Right atrium auricular region (tissue), 2 donors: ENCODE measurements around the gene TTC28. TPM values are rescaled to one million over a fixed set of nuclear protein-coding genes. Genes with fewer than 3 reads are reported as not detected.

Experiments used
- DNase-seq: peaks from one replicate; pipeline ENCODE4 v3.0.0-alpha.2; 2019; ENCODE audit warnings: low spot score
- H3K27ac ChIP-seq, 2 donors: fragments of 200-600 bp; sonication (generic); 1 replicate in 1 of 2; 2 replicates in 1 of 2; pipeline ENCODE4 v1.5.1; 2016 to 2019
- H3K27me3 ChIP-seq, 2 donors: fragments of 200-600 bp; sonication (generic); one replicate each; pipeline versions ENCODE4 v1.5.1 to v1.6.0; 2017 to 2019
- H3K36me3 ChIP-seq: fragments of 200-600 bp; sonication (generic); one replicate; pipeline ENCODE4 v1.5.1; 2016
- H3K4me1 ChIP-seq, 2 donors: fragments of 200-600 bp; sonication (generic); one replicate each; pipeline versions ENCODE4 v1.5.1 to v1.6.0; 2017 to 2019
- H3K4me3 ChIP-seq, 2 donors: fragments of 200-600 bp; sonication (generic); 1 replicate in 1 of 2; 2 replicates in 1 of 2; pipeline ENCODE4 v1.5.1; 2017 to 2019; ENCODE audit warnings: mild to moderate bottlenecking in 1 of 2, moderate library complexity in 1 of 2
- H3K9me3 ChIP-seq, 2 donors: fragments of 200-600 bp; sonication (generic); one replicate each; pipeline ENCODE4 v1.5.1; 2019
- total RNA-seq, 2 donors: library from RNA; depleted of rRNA; stranded (reverse); fragments of >200 nt; gene quantifications; one replicate each; pipeline ENCODE4 v1.1.0, GENCODE V29; 2016
- TF ChIP-seq, protein P1 (sequence below), 2 donors: fragments of 200-600 bp; sonication (generic); IDR thresholded peaks; one replicate each; pipeline ENCODE4 v1.5.1; 2019; ENCODE audit warnings: antibody characterized with exemption in 2 of 2

Gene TTC28
- total RNA-seq, 2 donors from 2014 or later: 22.1 to 22.3 TPM

DNA sequence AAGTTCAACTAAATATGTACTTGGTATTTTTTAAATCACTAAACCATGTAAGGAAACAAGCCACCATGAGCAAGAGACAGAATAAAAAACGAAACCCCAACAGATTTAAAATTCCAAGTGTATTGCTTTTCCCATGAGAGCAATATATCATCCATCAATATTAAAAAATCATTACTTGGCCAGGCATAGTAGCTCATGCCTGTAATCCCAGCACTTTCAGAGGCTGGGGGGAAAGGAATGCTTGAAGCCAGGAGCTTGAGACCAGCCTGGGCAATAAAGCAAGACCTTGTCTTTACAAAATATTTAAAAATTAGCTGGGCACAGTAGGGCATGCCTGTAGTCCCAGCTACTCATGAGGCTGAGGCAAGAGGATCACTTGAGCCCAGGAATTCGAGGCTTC, 190.8 kb downstream of the TTC28 start:
- Histone ChIP-seq H3K36me3 (no peaks in the 10 kb centered on the region), H3K4me1 (no peaks in the 10 kb centered on the region), H3K27me3 (no peaks in the 10 kb centered on the region), H3K27ac (no peak overlapping the region), H3K4me3 (no peak overlapping the region), H3K9me3 (no peaks in the 10 kb centered on the region)
- no peak for DNase-seq
- TF ChIP-seq, protein P1, sequence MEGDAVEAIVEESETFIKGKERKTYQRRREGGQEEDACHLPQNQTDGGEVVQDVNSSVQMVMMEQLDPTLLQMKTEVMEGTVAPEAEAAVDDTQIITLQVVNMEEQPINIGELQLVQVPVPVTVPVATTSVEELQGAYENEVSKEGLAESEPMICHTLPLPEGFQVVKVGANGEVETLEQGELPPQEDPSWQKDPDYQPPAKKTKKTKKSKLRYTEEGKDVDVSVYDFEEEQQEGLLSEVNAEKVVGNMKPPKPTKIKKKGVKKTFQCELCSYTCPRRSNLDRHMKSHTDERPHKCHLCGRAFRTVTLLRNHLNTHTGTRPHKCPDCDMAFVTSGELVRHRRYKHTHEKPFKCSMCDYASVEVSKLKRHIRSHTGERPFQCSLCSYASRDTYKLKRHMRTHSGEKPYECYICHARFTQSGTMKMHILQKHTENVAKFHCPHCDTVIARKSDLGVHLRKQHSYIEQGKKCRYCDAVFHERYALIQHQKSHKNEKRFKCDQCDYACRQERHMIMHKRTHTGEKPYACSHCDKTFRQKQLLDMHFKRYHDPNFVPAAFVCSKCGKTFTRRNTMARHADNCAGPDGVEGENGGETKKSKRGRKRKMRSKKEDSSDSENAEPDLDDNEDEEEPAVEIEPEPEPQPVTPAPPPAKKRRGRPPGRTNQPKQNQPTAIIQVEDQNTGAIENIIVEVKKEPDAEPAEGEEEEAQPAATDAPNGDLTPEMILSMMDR (IDR thresholded peaks at IDR 0.05): no peak

DNA sequence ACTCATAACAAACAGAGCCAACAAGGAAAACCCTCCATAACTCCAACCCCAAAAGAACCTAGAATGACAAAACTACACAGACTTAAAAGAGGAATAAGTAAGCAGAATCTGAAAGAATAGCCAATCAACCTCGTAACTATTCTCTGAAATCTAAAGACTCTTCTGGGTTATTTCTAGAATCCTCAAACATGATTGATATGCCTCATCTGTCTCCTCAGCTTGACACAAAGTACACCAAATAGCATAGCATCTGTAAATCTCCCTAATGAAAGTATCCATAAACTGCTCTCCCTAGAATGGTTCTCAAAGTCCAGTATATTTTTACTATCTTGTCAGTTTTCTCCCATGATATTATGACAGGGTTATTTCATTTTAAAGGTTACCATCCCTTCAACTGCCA, 195.0 kb downstream of the TTC28 start:
- Histone ChIP-seq H3K27me3 (no peaks in the 10 kb centered on the region), H3K36me3 (no peaks in the 10 kb centered on the region), H3K4me1 (no peaks in the 10 kb centered on the region), H3K27ac (no peak overlapping the region), H3K9me3 (no peaks in the 10 kb centered on the region), H3K4me3 (no peak overlapping the region)
- TF ChIP-seq, protein P1 (IDR thresholded peaks at IDR 0.05): no peak
- DNase-seq: no peak

DNA sequence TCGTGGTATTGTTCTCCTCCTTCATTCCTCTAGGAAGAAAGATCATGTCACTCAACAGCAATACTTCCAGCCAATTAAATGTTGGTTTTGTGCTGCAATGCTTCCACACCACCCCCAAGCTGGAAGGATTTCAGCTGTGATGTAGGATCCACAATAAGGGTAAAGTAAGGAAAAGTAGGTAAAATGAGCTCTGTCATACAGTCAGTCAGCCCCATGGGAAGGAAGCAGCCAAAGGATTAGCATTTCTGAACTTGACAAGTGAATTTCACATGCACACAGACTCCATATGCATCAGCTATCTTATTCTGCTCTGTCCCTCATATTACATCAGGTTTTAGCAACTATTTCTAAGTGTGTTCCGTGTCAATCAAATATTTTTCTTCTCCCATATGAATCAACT, 197.9 kb downstream of the TTC28 start:
- TF ChIP-seq, protein P1 (IDR thresholded peaks at IDR 0.05): no peak
- H3K27ac ChIP-seq: no peak overlapping the region
- no peaks in the 10 kb centered on the region for H3K36me3 ChIP-seq
- no peaks in the 10 kb centered on the region for H3K27me3 ChIP-seq
- no peak for DNase-seq
- no peaks in the 10 kb centered on the region for H3K4me1 ChIP-seq
- no peaks in the 10 kb centered on the region for H3K9me3 ChIP-seq
- H3K4me3 ChIP-seq: no peak overlapping the region

DNA sequence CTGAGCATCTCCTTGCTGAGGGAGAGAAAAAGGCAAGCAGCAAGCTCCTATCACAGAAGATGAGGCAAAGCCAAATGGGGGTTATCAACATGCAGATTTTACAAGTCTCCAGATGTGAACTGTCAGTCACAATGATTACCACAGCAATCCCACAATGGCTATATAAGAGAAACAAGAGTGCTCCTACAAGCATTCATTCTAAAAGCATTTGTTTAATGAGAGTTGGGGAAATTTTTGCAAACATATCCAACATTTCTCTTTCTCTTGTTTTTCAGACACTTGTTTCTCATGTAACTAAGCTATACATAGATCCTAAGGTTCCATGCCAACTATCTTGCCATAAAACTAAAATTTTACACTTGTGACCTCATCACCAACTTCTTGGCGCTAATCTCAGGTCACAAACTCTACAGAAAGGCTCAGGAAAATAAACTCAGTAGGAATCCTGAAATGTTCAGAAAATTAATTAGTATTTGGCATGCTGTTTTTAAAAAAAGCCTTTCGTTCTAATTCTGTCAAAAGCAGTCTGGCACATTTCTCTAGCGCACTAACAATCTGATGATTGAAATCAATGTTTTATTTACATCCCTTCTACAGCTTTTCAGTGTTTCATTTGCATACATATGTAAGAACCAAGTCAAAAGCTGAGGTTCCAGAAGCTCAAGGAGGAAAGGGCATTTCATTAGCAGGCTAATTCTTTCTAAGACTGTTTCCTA, 199.5 kb downstream of the TTC28 start:
- no peak overlapping the region for H3K4me3 ChIP-seq
- DNase-seq: no peak
- TF ChIP-seq, protein P1 (IDR thresholded peaks at IDR 0.05): no peak
- no peak overlapping the region for H3K27ac ChIP-seq
- no peaks in the 10 kb centered on the region for H3K9me3 ChIP-seq
- no peaks in the 10 kb centered on the region for H3K4me1 ChIP-seq
- H3K27me3 ChIP-seq: no peaks in the 10 kb centered on the region
- no peaks in the 10 kb centered on the region for H3K36me3 ChIP-seq

DNA sequence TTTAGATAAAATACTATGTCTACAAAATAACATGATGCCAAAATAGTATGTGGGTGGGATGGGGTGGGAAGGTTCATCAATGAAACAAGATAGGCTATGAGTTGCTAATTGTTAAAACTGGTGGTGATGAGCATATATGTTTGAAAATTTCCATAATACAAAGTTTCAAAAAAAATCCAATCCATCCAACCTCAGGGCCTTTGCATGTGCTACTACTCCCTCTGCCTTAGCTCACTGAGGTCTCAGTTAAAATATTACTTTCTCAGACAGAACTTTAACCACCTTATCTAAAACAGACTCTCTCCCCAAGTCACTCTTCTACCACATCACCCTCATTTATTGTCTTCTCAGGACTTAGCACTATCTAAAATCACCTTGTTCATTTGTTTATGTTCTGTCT, 201.1 kb downstream of the TTC28 start:
- Histone ChIP-seq H3K4me3 (no peak overlapping the region), H3K9me3 (no peaks in the 10 kb centered on the region), H3K36me3 (no peaks in the 10 kb centered on the region), H3K27ac (no peak overlapping the region), H3K27me3 (no peaks in the 10 kb centered on the region), H3K4me1 (no peaks in the 10 kb centered on the region)
- TF ChIP-seq, protein P1 (IDR thresholded peaks at IDR 0.05): no peak
- DNase-seq: no peak

DNA sequence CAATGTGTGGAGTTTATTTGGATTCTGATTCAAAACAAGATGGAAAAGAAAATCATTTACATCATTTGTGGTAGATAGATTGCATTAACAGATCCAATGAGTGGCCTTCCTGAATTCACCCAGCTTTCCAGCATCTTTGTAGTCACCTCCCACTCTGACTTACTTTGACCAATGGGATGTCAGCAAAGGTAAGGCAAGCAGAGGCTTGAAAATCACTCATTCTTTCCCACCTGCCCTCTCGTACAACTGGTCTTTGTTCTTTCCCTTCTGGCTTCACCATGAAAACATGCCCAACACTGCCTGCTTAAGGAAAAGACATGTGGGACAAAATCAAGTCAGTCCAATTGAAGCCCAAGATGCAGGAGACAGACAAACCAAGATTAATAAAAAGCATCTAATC, 202.1 kb downstream of the TTC28 start:
- Histone ChIP-seq H3K9me3 (no peaks in the 10 kb centered on the region), H3K36me3 (no peaks in the 10 kb centered on the region), H3K4me3 (no peak overlapping the region), H3K27me3 (no peaks in the 10 kb centered on the region), H3K4me1 (no peaks in the 10 kb centered on the region), H3K27ac (no peak overlapping the region)
- TF ChIP-seq, protein P1 (IDR thresholded peaks at IDR 0.05): no peak
- no peak for DNase-seq
